SH-SY5Y (cell line): ENCODE data around the gene TMEM140.

Experiments
- GATA2 ChIP-seq: IDR thresholded peaks from 2 replicates; pipeline ENCODE4 v1.6.1; 2011; ENCODE audit warnings: mild to moderate bottlenecking, low read depth, low read length
- GATA3 ChIP-seq: IDR thresholded peaks from 2 replicates; pipeline ENCODE4 v1.6.1; 2011; ENCODE audit warnings: low read depth, mild to moderate bottlenecking, low read length, moderate library complexity

GRCh38 chr7:135183478-135183877, 35.6 kb downstream of the TMEM140 start:
- TF ChIP-seq GATA2 (no peak), GATA3 (no peak)
